ENCODE results near the gene ACAP3.

Gene ACAP3

DNA sequence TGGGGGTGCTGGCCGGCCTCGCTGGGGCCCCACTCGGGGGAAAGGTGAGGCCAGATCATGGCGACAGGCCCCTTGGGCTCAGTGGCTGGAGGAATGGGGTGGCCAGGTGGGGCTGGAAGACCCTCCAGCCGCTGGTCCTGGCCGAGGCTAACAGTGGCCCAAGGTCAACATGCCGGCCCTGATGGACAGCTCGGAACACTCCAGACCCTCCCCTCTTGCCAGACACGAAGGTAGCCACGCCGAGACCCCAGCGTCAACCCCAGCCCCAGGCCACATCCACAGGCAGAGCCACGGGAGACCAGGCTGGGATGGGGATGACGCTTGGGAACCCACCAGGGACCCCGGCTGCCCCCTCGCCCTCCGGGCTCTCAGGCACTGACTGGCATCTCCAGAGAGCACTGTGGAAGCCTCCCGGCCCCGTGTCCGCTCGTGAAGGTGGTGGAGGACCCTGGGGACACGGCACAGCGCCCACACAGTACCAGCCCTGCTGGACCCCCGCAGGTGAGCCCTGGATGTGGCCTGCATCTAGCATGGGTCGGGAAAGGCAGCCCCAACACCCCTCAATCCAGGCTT, 60.3 kb downstream of the ACAP3 start:
- Histone ChIP-seq H3K27ac (ENCODE audit: low read depth, low read length) (no peak overlapping the region), H3K4me1 (ENCODE audit: control insufficient read depth in 5 of 5, insufficient read depth in 5 of 5, low read length in 5 of 5) (peaks cover 0 to 17% (median 3%) of the 10 kb centered on the region in 5 donors), H3K9ac (ENCODE audit: low read length in 5 of 5) (no peak overlapping the region), H3K36me3 (ENCODE audit: control insufficient read depth in 5 of 5, insufficient read depth in 5 of 5, low read length in 5 of 5) (peaks cover 0 to 4% (median under 1%) of the 10 kb centered on the region in 5 donors), H3K27me3 (ENCODE audit: control insufficient read depth in 5 of 5, insufficient read depth in 4 of 5, low read length in 5 of 5) (peaks cover 21 to 28% (median 24%) of the 10 kb centered on the region in 5 donors), H3K4me3 (ENCODE audit: low read depth in 1 of 5, low read length in 5 of 5) (no peak overlapping the region), H3K9me3 (ENCODE audit: control insufficient read depth in 5 of 5, low read length in 5 of 5) (no peaks in the 10 kb centered on the region)

- H3K4me3 ChIP-seq (ENCODE audit: low read depth in 1 of 5, low read length in 5 of 5), result no peak within 1 kb of the TSS
- H3K4me1 ChIP-seq (ENCODE audit: control insufficient read depth in 5 of 5, insufficient read depth in 5 of 5, low read length in 5 of 5), result peaks cover 0 to 17% (median 3%) of the 10 kb centered on the region in 5 donors
- no peaks in the 10 kb centered on the region for H3K9me3 ChIP-seq (ENCODE audit: control insufficient read depth in 5 of 5, low read length in 5 of 5)
- H3K27ac ChIP-seq (ENCODE audit: low read depth, low read length), result no peak within 1 kb of the TSS
- no peak within 1 kb of the TSS for H3K9ac ChIP-seq (ENCODE audit: low read length in 5 of 5)
- no peaks in the 10 kb centered on the region for H3K36me3 ChIP-seq (ENCODE audit: control insufficient read depth in 5 of 5, insufficient read depth in 5 of 5, low read length in 5 of 5)
- peaks cover 21 to 30% (median 24%) of the 10 kb centered on the region in 5 donors for H3K27me3 ChIP-seq (ENCODE audit: control insufficient read depth in 5 of 5, insufficient read depth in 4 of 5, low read length in 5 of 5)
These were observed 61.0 kb downstream of the ACAP3 start, which contains the start of gene C1QTNF12 for GRCh38 chr1:1246577-1247340. C1QTNF12 (minus strand) TSS chr1:1246722; CDS start chr1:1246690, 32 bp downstream.

- Histone ChIP-seq H3K27me3 (ENCODE audit: control insufficient read depth in 5 of 5, insufficient read depth in 4 of 5, low read length in 5 of 5) (peaks cover 21 to 37% (median 25%) of the 10 kb centered on the region in 5 donors), H3K36me3 (ENCODE audit: control insufficient read depth in 5 of 5, insufficient read depth in 5 of 5, low read length in 5 of 5) (no peaks in the 10 kb centered on the region), H3K9ac (ENCODE audit: low read length in 5 of 5) (no peak overlapping the region), H3K9me3 (ENCODE audit: control insufficient read depth in 5 of 5, low read length in 5 of 5) (no peaks in the 10 kb centered on the region), H3K4me3 (ENCODE audit: low read depth in 1 of 5, low read length in 5 of 5) (no peak overlapping the region), H3K4me1 (ENCODE audit: control insufficient read depth in 5 of 5, insufficient read depth in 5 of 5, low read length in 5 of 5) (peaks cover 0 to 17% (median 3%) of the 10 kb centered on the region in 5 donors), H3K27ac (ENCODE audit: low read depth, low read length) (no peak overlapping the region)
These were observed 61.7 kb downstream of the ACAP3 start for GRCh38 chr1:1245817-1246576.

DNA sequence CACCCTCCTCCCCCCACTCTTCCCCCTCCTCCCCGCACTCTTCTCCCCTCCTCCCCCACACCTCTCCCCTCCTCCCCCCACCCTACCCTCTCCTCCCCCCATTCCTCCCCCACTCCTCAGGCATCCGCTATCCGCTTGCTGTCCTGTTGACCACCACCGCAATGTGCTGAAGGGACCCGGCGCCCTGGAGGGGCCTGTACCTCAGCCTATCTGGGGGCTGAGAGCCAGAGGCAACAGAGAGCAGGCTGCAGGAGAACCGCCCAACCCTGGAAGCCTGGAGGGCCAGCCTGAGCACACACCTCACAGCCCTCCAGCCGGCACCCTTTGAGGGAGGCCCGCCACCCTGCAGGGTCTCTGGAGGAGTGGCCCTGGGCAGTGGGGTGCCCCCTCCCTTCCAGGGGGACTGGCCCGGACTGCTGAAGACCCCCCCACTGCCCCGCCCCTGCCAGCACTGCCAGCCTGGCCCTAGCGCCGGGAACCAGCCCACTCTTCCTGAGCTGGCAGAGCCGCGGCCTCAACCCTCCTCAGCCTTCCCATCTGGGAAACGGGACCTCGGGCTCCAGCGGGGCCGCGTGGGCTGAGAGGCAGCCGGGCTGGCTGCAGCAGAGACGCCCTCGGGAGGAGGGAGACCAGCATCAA, 62.4 kb downstream of the ACAP3 start:
- no peak overlapping the region for H3K9ac ChIP-seq (ENCODE audit: low read length in 5 of 5)
- peaks cover 21 to 41% (median 28%) of the 10 kb centered on the region in 5 donors for H3K27me3 ChIP-seq (ENCODE audit: control insufficient read depth in 5 of 5, insufficient read depth in 4 of 5, low read length in 5 of 5)
- H3K36me3 ChIP-seq (ENCODE audit: control insufficient read depth in 5 of 5, insufficient read depth in 5 of 5, low read length in 5 of 5), result no peaks in the 10 kb centered on the region
- peaks cover 0 to 12% (median 0%) of the 10 kb centered on the region in 5 donors for H3K4me1 ChIP-seq (ENCODE audit: control insufficient read depth in 5 of 5, insufficient read depth in 5 of 5, low read length in 5 of 5)
- H3K4me3 ChIP-seq (ENCODE audit: low read depth in 1 of 5, low read length in 5 of 5), result no peak overlapping the region
- no peaks in the 10 kb centered on the region for H3K9me3 ChIP-seq (ENCODE audit: control insufficient read depth in 5 of 5, low read length in 5 of 5)
- H3K27ac ChIP-seq (ENCODE audit: low read depth, low read length), result no peak overlapping the region

DNA sequence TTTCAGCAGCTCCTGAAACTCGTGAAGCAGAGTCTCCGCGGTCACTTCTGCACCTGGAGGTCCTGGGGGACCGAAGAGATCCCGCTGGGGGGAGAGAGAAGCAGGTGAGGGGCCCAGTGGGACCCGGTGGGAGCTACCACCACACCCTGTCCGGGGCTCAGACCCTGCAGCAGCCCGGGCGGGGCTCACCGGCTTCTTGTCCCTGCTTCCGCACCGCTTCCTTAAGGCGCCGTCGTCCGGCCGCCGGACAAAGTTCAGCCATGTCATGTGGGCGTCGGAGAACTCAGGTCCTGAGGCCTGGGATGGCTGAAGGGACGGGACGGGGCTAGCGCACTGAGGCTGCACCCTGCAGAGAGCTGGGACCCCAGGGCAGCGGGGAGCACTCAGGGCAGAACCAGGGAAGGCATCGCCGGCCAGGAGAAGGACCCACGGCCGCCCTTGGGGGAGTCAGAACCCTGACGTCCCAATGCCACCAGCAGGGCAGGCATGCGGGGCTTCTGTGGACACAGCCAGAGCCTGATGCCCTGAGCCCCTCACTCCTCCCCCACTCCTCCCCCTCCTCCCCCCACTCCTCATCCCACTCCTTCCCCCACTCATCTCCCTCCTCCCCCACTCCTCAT, 63.4 kb downstream of the ACAP3 start:
- no peaks in the 10 kb centered on the region for H3K36me3 ChIP-seq (ENCODE audit: control insufficient read depth in 5 of 5, insufficient read depth in 5 of 5, low read length in 5 of 5)
- peak overlapping the region in 3 of 5 donors; percentile 22 to 37 (median 31) for H3K4me3 ChIP-seq (ENCODE audit: low read depth in 1 of 5, low read length in 5 of 5)
- H3K4me1 ChIP-seq (ENCODE audit: control insufficient read depth in 5 of 5, insufficient read depth in 5 of 5, low read length in 5 of 5), result peaks cover 0 to 12% (median 0%) of the 10 kb centered on the region in 5 donors
- no peak overlapping the region for H3K9ac ChIP-seq (ENCODE audit: low read length in 5 of 5)
- H3K27ac ChIP-seq (ENCODE audit: low read depth, low read length), result no peak overlapping the region
- peaks cover 31 to 47% (median 37%) of the 10 kb centered on the region in 5 donors for H3K27me3 ChIP-seq (ENCODE audit: control insufficient read depth in 5 of 5, insufficient read depth in 4 of 5, low read length in 5 of 5)
- no peaks in the 10 kb centered on the region for H3K9me3 ChIP-seq (ENCODE audit: control insufficient read depth in 5 of 5, low read length in 5 of 5)

GRCh38 chr1:1243807-1244191, 63.9 kb downstream of the ACAP3 start:
- peaks cover 0 to 12% (median 0%) of the 10 kb centered on the region in 5 donors for H3K4me1 ChIP-seq (ENCODE audit: control insufficient read depth in 5 of 5, insufficient read depth in 5 of 5, low read length in 5 of 5)
- no peak overlapping the region for H3K27ac ChIP-seq (ENCODE audit: low read depth, low read length)
- H3K36me3 ChIP-seq (ENCODE audit: control insufficient read depth in 5 of 5, insufficient read depth in 5 of 5, low read length in 5 of 5), result no peaks in the 10 kb centered on the region
- peaks cover 36 to 52% (median 41%) of the 10 kb centered on the region in 5 donors for H3K27me3 ChIP-seq (ENCODE audit: control insufficient read depth in 5 of 5, insufficient read depth in 4 of 5, low read length in 5 of 5)
- no peak overlapping the region for H3K9ac ChIP-seq (ENCODE audit: low read length in 5 of 5)
- H3K9me3 ChIP-seq (ENCODE audit: control insufficient read depth in 5 of 5, low read length in 5 of 5), result no peaks in the 10 kb centered on the region
- peak overlapping the region in 3 of 5 donors; percentile 22 to 37 (median 31) for H3K4me3 ChIP-seq (ENCODE audit: low read depth in 1 of 5, low read length in 5 of 5)

DNA sequence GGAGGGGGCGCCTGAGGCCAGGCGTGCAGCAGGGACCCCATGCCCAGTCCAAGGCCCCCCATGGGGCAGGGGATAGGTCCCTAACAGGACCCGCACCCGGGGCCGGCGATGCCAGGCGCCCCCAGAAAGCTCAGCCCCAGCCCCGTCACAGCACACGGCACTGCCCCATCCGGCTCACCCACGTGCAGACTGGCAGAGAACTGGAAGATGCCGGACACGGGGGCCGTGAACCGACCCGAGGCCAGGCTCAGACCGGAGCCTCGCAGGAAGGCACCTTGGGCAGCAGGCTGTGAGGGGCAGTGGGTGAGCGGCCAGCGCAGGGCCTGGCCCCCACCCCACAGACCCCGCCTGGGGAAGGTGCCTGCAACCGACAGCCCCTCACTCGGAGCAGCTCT, 64.5 kb downstream of the ACAP3 start:
- Histone ChIP-seq H3K27ac (ENCODE audit: low read depth, low read length) (no peak overlapping the region), H3K4me3 (ENCODE audit: low read depth in 1 of 5, low read length in 5 of 5) (no peak overlapping the region), H3K9me3 (ENCODE audit: control insufficient read depth in 5 of 5, low read length in 5 of 5) (no peaks in the 10 kb centered on the region), H3K9ac (ENCODE audit: low read length in 5 of 5) (no peak overlapping the region), H3K36me3 (ENCODE audit: control insufficient read depth in 5 of 5, insufficient read depth in 5 of 5, low read length in 5 of 5) (no peaks in the 10 kb centered on the region), H3K27me3 (ENCODE audit: control insufficient read depth in 5 of 5, insufficient read depth in 4 of 5, low read length in 5 of 5) (peaks cover 41 to 56% (median 46%) of the 10 kb centered on the region in 5 donors), H3K4me1 (ENCODE audit: control insufficient read depth in 5 of 5, insufficient read depth in 5 of 5, low read length in 5 of 5) (peaks cover 0 to 12% (median 0%) of the 10 kb centered on the region in 5 donors)

GRCh38 chr1:1242461-1243265, 65.1 kb downstream of the ACAP3 start:
- H3K27ac ChIP-seq (ENCODE audit: low read depth, low read length), result no peak overlapping the region
- H3K4me3 ChIP-seq (ENCODE audit: low read depth in 1 of 5, low read length in 5 of 5), result no peak overlapping the region
- H3K9me3 ChIP-seq (ENCODE audit: control insufficient read depth in 5 of 5, low read length in 5 of 5), result no peaks in the 10 kb centered on the region
- H3K9ac ChIP-seq (ENCODE audit: low read length in 5 of 5), result no peak overlapping the region
- H3K27me3 ChIP-seq (ENCODE audit: control insufficient read depth in 5 of 5, insufficient read depth in 4 of 5, low read length in 5 of 5), result peaks cover 44 to 57% (median 47%) of the 10 kb centered on the region in 5 donors
- peaks cover 0 to 12% (median 0%) of the 10 kb centered on the region in 5 donors for H3K4me1 ChIP-seq (ENCODE audit: control insufficient read depth in 5 of 5, insufficient read depth in 5 of 5, low read length in 5 of 5)
- no peaks in the 10 kb centered on the region for H3K36me3 ChIP-seq (ENCODE audit: control insufficient read depth in 5 of 5, insufficient read depth in 5 of 5, low read length in 5 of 5)

All from subcutaneous abdominal adipose tissue (tissue), 5 donors.